Trophoblast cell (in vitro differentiated cells and primary cell): ENCODE measurements around the gene WDPCP.

Experiments used
- DNase-seq, 2 donors: peaks; one replicate each; pipeline ENCODE4 v3.0.0-alpha.2; 2016
- H2AFZ ChIP-seq: 2 replicates; pipeline ENCODE4 v1.6.1; 2013; ENCODE audit warnings: low read length, moderate library complexity, mild to moderate bottlenecking; ENCODE audit not compliant: insufficient read depth, poor library complexity
- H2AK5ac ChIP-seq: 2 replicates; pipeline ENCODE4 v1.6.1; 2013; ENCODE audit warnings: mild to moderate bottlenecking, low read length
- H2BK120ac ChIP-seq: 2 replicates; pipeline ENCODE4 v1.6.1; 2013; ENCODE audit warnings: low read length, mild to moderate bottlenecking, moderate library complexity; ENCODE audit not compliant: insufficient read depth, poor library complexity
- H2BK12ac ChIP-seq: 2 replicates; pipeline ENCODE4 v1.6.1; 2013; ENCODE audit warnings: mild to moderate bottlenecking, low read length, moderate library complexity
- H2BK5ac ChIP-seq: 2 replicates; pipeline ENCODE4 v1.6.1; 2013; ENCODE audit warnings: low read length, low read depth, moderate library complexity, mild to moderate bottlenecking; ENCODE audit not compliant: poor library complexity
- H3K14ac ChIP-seq: 2 replicates; pipeline ENCODE4 v1.6.1; 2013; ENCODE audit warnings: mild to moderate bottlenecking, low read length
- H3K18ac ChIP-seq: 2 replicates; pipeline ENCODE4 v1.6.1; 2013; ENCODE audit warnings: mild to moderate bottlenecking, low read length
- H3K23ac ChIP-seq: 2 replicates; pipeline ENCODE4 v1.6.1; 2013; ENCODE audit warnings: low read length
- H3K27ac ChIP-seq: 2 replicates; pipeline ENCODE4 v1.5.1; 2013; ENCODE audit warnings: low read depth, mild to moderate bottlenecking, inconsistent platforms, low read length, moderate library complexity
- H3K27me3 ChIP-seq: 2 replicates; pipeline ENCODE4 v1.6.1; 2013; ENCODE audit warnings: inconsistent platforms, mild to moderate bottlenecking, low read length, moderate library complexity; ENCODE audit not compliant: insufficient read depth
- H3K36me3 ChIP-seq, 2 experiments: 1 replicate in 1 of 2; 2 replicates in 1 of 2; pipeline ENCODE4 v1.6.1; 2013; ENCODE audit warnings: low read length in 2 of 2, mild to moderate bottlenecking in 2 of 2, moderate library complexity in 1 of 2; ENCODE audit not compliant: insufficient read depth in 2 of 2, control insufficient read depth in 1 of 2
- H3K4ac ChIP-seq: 2 replicates; pipeline ENCODE4 v1.6.1; 2013; ENCODE audit warnings: low read depth, mild to moderate bottlenecking, low read length, moderate library complexity
- H3K4me1 ChIP-seq, 2 experiments: 1 replicate in 1 of 2; 2 replicates in 1 of 2; pipeline ENCODE4 v1.6.1; 2013; ENCODE audit warnings: low read length in 2 of 2, mild to moderate bottlenecking in 2 of 2, moderate library complexity in 1 of 2; ENCODE audit not compliant: insufficient read depth in 2 of 2, control insufficient read depth in 1 of 2
- H3K4me2 ChIP-seq: 2 replicates; pipeline ENCODE4 v1.6.1; 2013; ENCODE audit warnings: inconsistent platforms, mild to moderate bottlenecking, low read length, moderate library complexity
- H3K4me3 ChIP-seq: 2 replicates; pipeline ENCODE4 v1.5.1; 2013; ENCODE audit warnings: mild to moderate bottlenecking, low read depth, low read length, inconsistent platforms
- H3K79me1 ChIP-seq: one replicate; pipeline ENCODE4 v1.6.1; 2013; ENCODE audit warnings: low read length
- H3K79me2 ChIP-seq: 2 replicates; pipeline ENCODE4 v1.6.1; 2013; ENCODE audit warnings: low read length, mild to moderate bottlenecking; ENCODE audit not compliant: control insufficient read depth, insufficient read depth, poor library complexity
- H3K9ac ChIP-seq: 2 replicates; pipeline ENCODE4 v1.6.1; 2013; ENCODE audit warnings: mild to moderate bottlenecking, low read length
- H3K9me3 ChIP-seq: 2 replicates; pipeline ENCODE4 v1.6.1; 2013; ENCODE audit warnings: low read depth, mild to moderate bottlenecking, control low read depth, inconsistent platforms, low read length; ENCODE audit not compliant: insufficient read depth
- H4K12ac ChIP-seq: 2 replicates; pipeline ENCODE4 v1.6.1; 2013; ENCODE audit warnings: low read depth, mild to moderate bottlenecking, low read length, moderate library complexity
- H4K8ac ChIP-seq: 2 replicates; pipeline ENCODE4 v1.6.1; 2013; ENCODE audit warnings: low read depth, mild to moderate bottlenecking, low read length, moderate library complexity
- H4K91ac ChIP-seq: one replicate; pipeline ENCODE4 v1.6.1; 2013; ENCODE audit warnings: low read depth, mild to moderate bottlenecking, low read length, moderate library complexity
- whole genome bisulfite sequencing: extraction: QIAGEN DNeasy Blood & Tissue Kit; methylation state at CpG from one replicate; pipeline ENCODE4 v1.1.7; 2013; ENCODE audit warnings: missing lambda C conversion rate; ENCODE audit not compliant: insufficient read length, insufficient coverage; ENCODE audit errors: extremely low coverage; 5-methylcytosine and 5-hydroxymethylcytosine counted together

Gene WDPCP

GRCh38 chr2:63320669-63321068, 267.6 kb downstream of the WDPCP start:
- H3K4me2 ChIP-seq, result no peak overlapping the region

DNA sequence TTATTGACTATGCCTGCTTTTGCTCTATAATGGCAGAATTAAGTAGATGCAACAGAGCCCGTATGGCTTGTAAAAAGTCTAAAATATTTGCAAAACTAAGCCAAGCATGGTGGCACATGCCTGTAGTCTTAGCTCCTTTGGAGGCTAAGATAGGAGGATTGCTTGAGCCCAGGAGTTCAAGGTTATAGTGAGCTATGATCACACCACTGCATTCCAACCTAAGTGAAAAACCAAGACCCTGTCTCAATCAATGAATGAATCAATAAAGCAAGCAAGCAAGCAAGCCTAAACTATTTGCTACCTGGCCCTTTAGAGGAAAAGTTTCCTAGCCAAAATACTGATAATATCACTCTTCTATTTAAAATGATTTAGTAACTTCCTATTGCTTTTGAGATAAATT, 277.7 kb downstream of the WDPCP start:
- no peaks in the 10 kb centered on the region for H3K36me3 ChIP-seq
- no peak overlapping the region for H2BK5ac ChIP-seq
- H2BK12ac ChIP-seq, result no peak overlapping the region
- H3K4me1 ChIP-seq, result no peaks in the 10 kb centered on the region
- H4K12ac ChIP-seq, result no peak overlapping the region
- no peak overlapping the region for H4K8ac ChIP-seq
- no peak overlapping the region for H3K4me2 ChIP-seq
- no peak overlapping the region for H3K27ac ChIP-seq
- H2BK120ac ChIP-seq, result no peak overlapping the region
- no peak for DNase-seq
- H3K4me3 ChIP-seq, result no peak overlapping the region
- H3K14ac ChIP-seq, result no peak overlapping the region
- no peaks in the 10 kb centered on the region for H3K27me3 ChIP-seq
- no peak overlapping the region for H4K91ac ChIP-seq
- H3K9ac ChIP-seq, result no peak overlapping the region
- H2AFZ ChIP-seq, result no peak overlapping the region
- no peaks in the 10 kb centered on the region for H3K79me1 ChIP-seq
- no CpG with 5 or more reads among the region's 1 CpG for WGBS
- H3K9me3 ChIP-seq, result no peaks in the 10 kb centered on the region
- H3K79me2 ChIP-seq, result no peaks in the 10 kb centered on the region
- H2AK5ac ChIP-seq, result no peak overlapping the region
- no peak overlapping the region for H3K18ac ChIP-seq
- H3K4ac ChIP-seq, result no peak overlapping the region
- H3K23ac ChIP-seq, result no peak overlapping the region

More at GRCh38 chr2:63320669-63321068, 267.6 kb downstream of the WDPCP start:
- H4K8ac ChIP-seq, result no peak overlapping the region
- no peak overlapping the region for H3K9ac ChIP-seq
- no peak overlapping the region for H2AK5ac ChIP-seq
- no peak overlapping the region for H3K27ac ChIP-seq
- H4K91ac ChIP-seq, result no peak overlapping the region
- H4K12ac ChIP-seq, result no peak overlapping the region
- no peak overlapping the region for H2BK5ac ChIP-seq
- no peak for DNase-seq
- no peak overlapping the region for H2BK12ac ChIP-seq
- H3K27me3 ChIP-seq, result no peaks in the 10 kb centered on the region
- no peak overlapping the region for H2BK120ac ChIP-seq
- no peaks in the 10 kb centered on the region for H3K79me1 ChIP-seq
- H3K14ac ChIP-seq, result no peak overlapping the region
- no peak overlapping the region for H3K4me3 ChIP-seq
- no peak overlapping the region for H3K4ac ChIP-seq
- no peaks in the 10 kb centered on the region for H3K36me3 ChIP-seq
- H3K9me3 ChIP-seq, result no peaks in the 10 kb centered on the region
- H3K18ac ChIP-seq, result no peak overlapping the region
- no peak overlapping the region for H3K23ac ChIP-seq
- H3K79me2 ChIP-seq, result no peaks in the 10 kb centered on the region
- H2AFZ ChIP-seq, result no peak overlapping the region
- H3K4me1 ChIP-seq, result no peaks in the 10 kb centered on the region

GRCh38 chr2:63301481-63301880, 286.8 kb downstream of the WDPCP start:
- Histone ChIP-seq H3K27me3 (no peaks in the 10 kb centered on the region), H2AK5ac (no peak overlapping the region), H2AFZ (no peak overlapping the region), H2BK5ac (no peak overlapping the region), H3K9ac (no peak overlapping the region), H4K12ac (no peak overlapping the region), H3K18ac (no peak overlapping the region), H4K91ac (no peak overlapping the region), H3K9me3 (peaks cover 20% of the 10 kb centered on the region), H3K27ac (no peak overlapping the region), H3K36me3 (peaks cover 0 to 2% of the 10 kb centered on the region in 2 experiments), H4K8ac (no peak overlapping the region), H3K4me3 (no peak overlapping the region), H2BK120ac (no peak overlapping the region), H3K14ac (no peak overlapping the region), H3K79me1 (no peaks in the 10 kb centered on the region), H3K4ac (no peak overlapping the region), H3K4me2 (no peak overlapping the region), H3K23ac (no peak overlapping the region), H3K4me1 (no peaks in the 10 kb centered on the region), H3K79me2 (no peaks in the 10 kb centered on the region), H2BK12ac (no peak overlapping the region)
- WGBS, result no CpG with 5 or more reads among the region's 1 CpG
- DNase-seq, result no peak

DNA sequence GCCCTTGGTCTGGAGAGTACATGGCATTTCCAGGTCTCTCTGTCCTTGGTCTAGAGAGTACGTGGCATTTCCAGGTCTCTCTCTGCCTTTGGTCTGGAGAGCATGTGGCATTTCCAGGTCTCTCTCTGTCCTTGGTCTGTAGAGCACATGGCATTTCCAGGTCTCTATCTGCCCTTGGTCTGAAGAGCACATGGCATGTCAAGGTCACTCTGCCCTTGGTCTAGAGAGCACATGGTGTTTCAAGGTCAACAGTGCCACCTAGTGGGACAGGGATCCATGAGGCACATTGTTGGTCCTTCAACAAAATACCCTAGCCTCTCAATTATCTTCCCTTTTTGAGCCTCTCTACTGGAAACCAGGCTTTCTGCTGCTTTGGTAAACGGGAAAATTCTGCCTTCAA, 287.4 kb downstream of the WDPCP start:
- H3K18ac ChIP-seq, result no peak overlapping the region
- H4K91ac ChIP-seq, result no peak overlapping the region
- no peaks in the 10 kb centered on the region for H3K79me1 ChIP-seq
- no peak overlapping the region for H3K4ac ChIP-seq
- no peak overlapping the region for H3K27ac ChIP-seq
- no CpG with 5 or more reads among the region's 2 CpGs for WGBS
- H2BK5ac ChIP-seq, result no peak overlapping the region
- H3K4me3 ChIP-seq, result no peak overlapping the region
- H4K12ac ChIP-seq, result no peak overlapping the region
- no peak overlapping the region for H2AK5ac ChIP-seq
- H3K4me2 ChIP-seq, result no peak overlapping the region
- no peak overlapping the region for H3K14ac ChIP-seq
- DNase-seq, result no peak
- no peak overlapping the region for H3K9ac ChIP-seq
- no peak overlapping the region for H3K23ac ChIP-seq
- no peak overlapping the region for H2BK12ac ChIP-seq
- H3K9me3 ChIP-seq, result peaks cover 20% of the 10 kb centered on the region
- no peak overlapping the region for H4K8ac ChIP-seq
- peaks cover 0 to 2% of the 10 kb centered on the region in 2 experiments for H3K36me3 ChIP-seq
- H2AFZ ChIP-seq, result no peak overlapping the region
- H2BK120ac ChIP-seq, result no peak overlapping the region
- H3K79me2 ChIP-seq, result no peaks in the 10 kb centered on the region
- H3K4me1 ChIP-seq, result no peaks in the 10 kb centered on the region
- H3K27me3 ChIP-seq, result no peaks in the 10 kb centered on the region
